ENCODE results near the gene MRPL54. TPM values are rescaled to one million over a fixed set of nuclear protein-coding genes. Genes with fewer than 3 reads are reported as not detected.

Gene MRPL54
- total and polyA plus RNA-seq, 9 donors = 14.5 to 113 (median 64.4) TPM

- Histone ChIP-seq H3K27ac (no peak overlapping the region), H3K9me3 (no peaks in the 10 kb centered on the region), H3K4me1 (ENCODE audit: insufficient read depth) (no peaks in the 10 kb centered on the region), H3K27me3 (no peaks in the 10 kb centered on the region), H3K36me3 (no peaks in the 10 kb centered on the region), H3K4me3 (no peak overlapping the region)
- intact Hi-C loops (cut with DNase I) = no loop called here
- 61 to 79% (median 62%) methylated on average over 8 of the region's 8 CpGs for WGBS, 3 donors
- DNase-seq = no peak
- TF ChIP-seq EP300 (IDR thresholded peaks at IDR 0.05) (no peak), POLR2A (IDR thresholded peaks at IDR 0.05) (no peak), CTCF (IDR thresholded peaks at IDR 0.05) (no peak)
Measured at GRCh38 chr19:3745363-3746045, 17.0 kb upstream of the MRPL54 start.

- WGBS, 3 donors = 19 to 36% (median 20%) methylated on average over 31 of the region's 31 CpGs
- no peaks in the 10 kb centered on the region for H3K36me3 ChIP-seq
- no peaks in the 10 kb centered on the region for H3K9me3 ChIP-seq
- no peak overlapping the region for H3K27ac ChIP-seq
- intact Hi-C loops (cut with DNase I) = no loop called here
- no peak for DNase-seq
- no peaks in the 10 kb centered on the region for H3K27me3 ChIP-seq
- no peaks in the 10 kb centered on the region for H3K4me1 ChIP-seq (ENCODE audit: insufficient read depth)
- H3K4me3 ChIP-seq = no peak overlapping the region
- TF ChIP-seq CTCF (IDR thresholded peaks at IDR 0.05) = no peak
Measured at GRCh38 chr19:3746371-3747056, 16.0 kb upstream of the MRPL54 start.

- Histone ChIP-seq H3K36me3 (no peaks in the 10 kb centered on the region), H3K9me3 (no peaks in the 10 kb centered on the region), H3K4me1 (ENCODE audit: insufficient read depth) (no peaks in the 10 kb centered on the region), H3K4me3 (no peak overlapping the region), H3K27me3 (no peaks in the 10 kb centered on the region), H3K27ac (no peak overlapping the region)
- no peak for TF ChIP-seq POLR2A (IDR thresholded peaks at IDR 0.05)
- intact Hi-C loops (cut with DNase I) = no loop called here
- 71 to 78% (median 72%) methylated on average over 8 of the region's 8 CpGs for WGBS, 3 donors
- DNase-seq = no peak
Measured at GRCh38 chr19:3748965-3749364, 13.5 kb upstream of the MRPL54 start.

GRCh38 chr19:3750211-3750610 is 12.3 kb upstream of the MRPL54 start:
- no peaks in the 10 kb centered on the region for H3K4me1 ChIP-seq (ENCODE audit: insufficient read depth)
- WGBS, 3 donors = 94 to 100% (median 99%) methylated on average over 2 of the region's 2 CpGs
- no peak overlapping the region for H3K27ac ChIP-seq
- no peak overlapping the region for H3K4me3 ChIP-seq
- DNase-seq = no peak
- no peaks in the 10 kb centered on the region for H3K36me3 ChIP-seq
- H3K27me3 ChIP-seq = no peaks in the 10 kb centered on the region
- intact Hi-C loops (cut with DNase I) = no loop called here
- TF ChIP-seq POLR2A (IDR thresholded peaks at IDR 0.05) (no peak), EP300 (IDR thresholded peaks at IDR 0.05) (no peak), CTCF (IDR thresholded peaks at IDR 0.05) (no peak)
- H3K9me3 ChIP-seq = no peaks in the 10 kb centered on the region

GRCh38 chr19:3751236-3751635 is 11.2 kb upstream of the MRPL54 start:
- TF ChIP-seq POLR2A (IDR thresholded peaks at IDR 0.05) (no peak), EP300 (IDR thresholded peaks at IDR 0.05) (no peak), CTCF (IDR thresholded peaks at IDR 0.05) (no peak)
- 89 to 91% (median 90%) methylated on average over 30 of the region's 30 CpGs for WGBS, 3 donors
- Histone ChIP-seq H3K4me1 (ENCODE audit: insufficient read depth) (no peaks in the 10 kb centered on the region), H3K27ac (no peak overlapping the region), H3K4me3 (no peak overlapping the region), H3K9me3 (no peaks in the 10 kb centered on the region), H3K36me3 (no peaks in the 10 kb centered on the region), H3K27me3 (no peaks in the 10 kb centered on the region)
- intact Hi-C loops (cut with DNase I) = no loop called here
- no peak for DNase-seq

Measured in ovary (tissue), 9 donors.